HFFc6 (cell line): ENCODE data around the gene TTBK2. TPM values are rescaled to one million over a fixed set of nuclear protein-coding genes. Genes with fewer than 3 reads are reported as not detected.
A peak's percentile ranks its signal among the peaks of the same experiment; 100 is the strongest.

Experiments
- DNase-seq: peaks from one replicate; pipeline ENCODE4 v3.0.0-alpha.2; 2018
- H3K27ac Mint-ChIP-seq: 2 replicates; pipeline ENCODE4 v1.8.0; 2020; ENCODE audit warnings: mild to moderate bottlenecking, mixed read lengths
- H3K27me3 Mint-ChIP-seq: 2 replicates; pipeline ENCODE4 v1.8.0; 2021; ENCODE audit warnings: mild to moderate bottlenecking, moderate library complexity, mixed read lengths; ENCODE audit not compliant: insufficient read depth
- H3K36me3 Mint-ChIP-seq: 2 replicates; pipeline ENCODE4 v1.8.0; 2021; ENCODE audit warnings: low read depth, mixed read lengths
- H3K4me1 Mint-ChIP-seq: 2 replicates; pipeline ENCODE4 v1.8.0; 2020; ENCODE audit warnings: low read depth, mixed read lengths
- H3K4me3 Mint-ChIP-seq: 2 replicates; pipeline ENCODE4 v1.8.0; 2020; ENCODE audit warnings: mild to moderate bottlenecking, moderate library complexity, mixed read lengths
- H3K9me3 Mint-ChIP-seq: 2 replicates; pipeline ENCODE4 v1.8.0; 2020; ENCODE audit warnings: mild to moderate bottlenecking, mixed read lengths
- total RNA-seq, 6 experiments: library from RNA; stranded (reverse); fragmentation: NEBNext Ultra II Directional; extraction: Animal tissue kit (Norgen Biotek cat#: 25700); gene quantifications; 2 replicates in 1 of 6; 3 replicates in 5 of 6; pipeline ENCODE4 v1.2.3, GENCODE V29; 2021
- TF ChIP-seq, protein P1 (sequence below): fragments of 200-600 bp; sonication (generic); IDR thresholded peaks from 2 replicates; pipeline ENCODE4 v1.5.0; 2021; ENCODE audit warnings: antibody characterized with exemption, mild to moderate bottlenecking

Gene TTBK2
- total RNA-seq, 6 experiments from 2014 or later: 9.4 to 12.6 (median 10.2) TPM

GRCh38 chr15:42868683-42869082 is 51.9 kb downstream of the TTBK2 start:
- TF ChIP-seq, protein P1, sequence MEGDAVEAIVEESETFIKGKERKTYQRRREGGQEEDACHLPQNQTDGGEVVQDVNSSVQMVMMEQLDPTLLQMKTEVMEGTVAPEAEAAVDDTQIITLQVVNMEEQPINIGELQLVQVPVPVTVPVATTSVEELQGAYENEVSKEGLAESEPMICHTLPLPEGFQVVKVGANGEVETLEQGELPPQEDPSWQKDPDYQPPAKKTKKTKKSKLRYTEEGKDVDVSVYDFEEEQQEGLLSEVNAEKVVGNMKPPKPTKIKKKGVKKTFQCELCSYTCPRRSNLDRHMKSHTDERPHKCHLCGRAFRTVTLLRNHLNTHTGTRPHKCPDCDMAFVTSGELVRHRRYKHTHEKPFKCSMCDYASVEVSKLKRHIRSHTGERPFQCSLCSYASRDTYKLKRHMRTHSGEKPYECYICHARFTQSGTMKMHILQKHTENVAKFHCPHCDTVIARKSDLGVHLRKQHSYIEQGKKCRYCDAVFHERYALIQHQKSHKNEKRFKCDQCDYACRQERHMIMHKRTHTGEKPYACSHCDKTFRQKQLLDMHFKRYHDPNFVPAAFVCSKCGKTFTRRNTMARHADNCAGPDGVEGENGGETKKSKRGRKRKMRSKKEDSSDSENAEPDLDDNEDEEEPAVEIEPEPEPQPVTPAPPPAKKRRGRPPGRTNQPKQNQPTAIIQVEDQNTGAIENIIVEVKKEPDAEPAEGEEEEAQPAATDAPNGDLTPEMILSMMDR: no peak
- H3K9me3 Mint-ChIP-seq: no peaks in the 10 kb centered on the region
- no peaks in the 10 kb centered on the region for H3K4me1 Mint-ChIP-seq
- no peaks in the 10 kb centered on the region for H3K27me3 Mint-ChIP-seq
- H3K27ac Mint-ChIP-seq: no peak overlapping the region
- peaks cover 8% of the 10 kb centered on the region for H3K36me3 Mint-ChIP-seq
- no peak overlapping the region for H3K4me3 Mint-ChIP-seq
- DNase-seq: no peak

- Mint-ChIP-seq H3K4me3 (no peak overlapping the region), H3K27ac (no peak overlapping the region), H3K27me3 (no peaks in the 10 kb centered on the region), H3K9me3 (no peaks in the 10 kb centered on the region; the same call in 1 of the 2 replicates), H3K36me3 (peaks cover 31% of the 10 kb centered on the region), H3K4me1 (peaks cover 10% of the 10 kb centered on the region)
- no peak for DNase-seq
- TF ChIP-seq, protein P1: no peak
Observed at GRCh38 chr15:42863572-42864239, 56.9 kb downstream of the TTBK2 start.

DNA sequence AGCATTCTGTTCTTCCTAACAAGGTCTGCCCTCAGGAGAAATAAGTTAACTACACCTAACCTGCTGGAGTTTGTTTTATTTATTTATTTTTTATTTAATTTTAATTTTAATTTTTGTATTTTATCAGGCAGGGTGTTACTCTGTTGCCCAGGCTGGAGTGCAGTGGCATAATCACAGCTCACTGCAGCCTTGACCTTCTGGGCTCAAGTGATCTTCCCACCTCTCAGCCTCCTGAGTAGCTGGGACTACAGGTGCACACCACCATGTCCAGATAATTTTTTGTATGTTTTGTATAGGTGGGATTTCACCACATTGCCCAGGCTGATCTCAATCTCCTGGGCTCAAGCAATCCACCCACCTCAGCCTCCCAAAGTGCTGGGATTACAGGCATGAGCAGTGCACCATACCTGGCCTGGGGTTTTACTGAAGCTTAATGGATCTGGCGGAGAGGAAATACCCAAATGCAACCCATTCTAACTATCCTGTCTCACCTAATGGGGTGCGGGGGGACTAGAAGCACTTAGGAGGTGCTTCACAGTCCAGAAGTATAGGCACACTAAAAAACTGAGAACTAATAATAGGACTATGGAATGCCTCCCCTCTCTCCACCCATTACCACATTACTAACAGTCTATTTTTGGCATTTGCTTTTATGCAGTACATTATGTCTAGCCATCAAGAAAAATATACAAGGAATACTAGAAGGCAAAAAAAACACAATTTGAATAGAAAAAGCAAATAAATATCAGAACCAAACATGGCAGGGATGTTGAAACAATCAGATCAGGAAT is 61.4 kb downstream of the TTBK2 start:
- Mint-ChIP-seq H3K9me3 (no peaks in the 10 kb centered on the region; the same call in 1 of the 2 replicates), H3K4me1 (peaks cover 10% of the 10 kb centered on the region), H3K27ac (0 out of 2 replicates have a peak overlapping the region, but pooled peaks have one; percentile 8), H3K27me3 (no peaks in the 10 kb centered on the region), H3K4me3 (no peak overlapping the region), H3K36me3 (peaks cover 31% of the 10 kb centered on the region)
- DNase-seq: no peak
- TF ChIP-seq, protein P1: no peak

GRCh38 chr15:42858540-42858939 is 62.0 kb downstream of the TTBK2 start:
- Mint-ChIP-seq H3K27me3 (no peaks in the 10 kb centered on the region), H3K4me3 (no peak overlapping the region), H3K9me3 (no peaks in the 10 kb centered on the region; the same call in 1 of the 2 replicates), H3K4me1 (peaks cover 10% of the 10 kb centered on the region), H3K36me3 (peaks cover 31% of the 10 kb centered on the region), H3K27ac (no peak overlapping the region)
- no peak for DNase-seq
- TF ChIP-seq, protein P1: no peak

DNA sequence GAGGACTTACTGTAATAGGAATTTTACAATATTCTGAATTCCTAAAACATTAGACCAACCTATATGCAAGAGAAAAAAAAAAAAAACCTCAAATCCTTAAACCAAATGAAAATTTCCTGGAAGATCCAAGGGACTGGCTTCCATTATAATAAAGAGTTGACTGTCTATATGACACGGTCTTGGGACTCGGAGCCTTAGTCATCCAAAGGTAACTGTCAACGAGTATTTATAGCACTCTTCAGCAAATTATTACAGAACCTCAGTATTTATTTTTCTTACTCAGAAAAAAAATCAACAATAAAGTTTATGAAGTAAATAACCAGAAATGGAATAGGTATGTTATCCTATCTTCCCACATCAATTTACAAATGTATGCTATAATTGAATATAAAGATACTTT is 66.0 kb downstream of the TTBK2 start:
- no peak for DNase-seq
- Mint-ChIP-seq H3K27me3 (no peaks in the 10 kb centered on the region), H3K9me3 (no peaks in the 10 kb centered on the region; the same call in 1 of the 2 replicates), H3K4me3 (no peak overlapping the region), H3K36me3 (peaks cover 18% of the 10 kb centered on the region), H3K4me1 (peaks cover 5% of the 10 kb centered on the region), H3K27ac (no peak overlapping the region)
- TF ChIP-seq, protein P1: no peak
